Measurements from ENCODE around the gene A3GALT2.

Gene A3GALT2

DNA sequence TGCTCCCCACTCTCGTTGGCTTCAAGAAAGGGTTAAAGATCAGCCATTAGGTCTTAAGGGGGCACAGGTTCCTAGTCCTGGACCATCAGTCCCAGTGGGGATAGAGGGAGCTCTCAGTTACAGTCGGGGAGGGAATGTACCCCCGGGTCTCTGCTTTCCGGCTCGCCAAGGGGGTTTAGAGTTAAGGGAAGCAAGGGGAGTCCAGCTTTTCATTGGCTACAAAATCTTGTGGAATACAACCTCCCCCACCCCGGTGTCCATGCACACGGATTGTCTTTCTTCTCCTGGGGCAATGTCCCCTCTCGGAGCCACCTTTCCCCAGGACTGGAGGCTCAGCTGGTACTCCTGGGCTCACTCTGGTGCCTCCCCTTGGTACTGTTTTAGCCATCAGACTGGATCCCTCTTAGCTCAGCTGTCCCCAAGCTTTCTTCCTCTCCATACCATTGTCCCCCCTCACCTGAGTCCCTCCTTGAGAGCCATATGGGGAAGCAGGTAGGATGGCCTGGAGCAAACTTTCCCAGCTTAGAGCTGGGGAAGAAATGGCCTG, at the start of gene A3GALT2:
Gene A3GALT2, minus strand, starts transcription at position 480 of the 547 bp plus-strand sequence. Its CDS starts 0 bp downstream, at position 480.
- no peak for DNase-seq

DNA sequence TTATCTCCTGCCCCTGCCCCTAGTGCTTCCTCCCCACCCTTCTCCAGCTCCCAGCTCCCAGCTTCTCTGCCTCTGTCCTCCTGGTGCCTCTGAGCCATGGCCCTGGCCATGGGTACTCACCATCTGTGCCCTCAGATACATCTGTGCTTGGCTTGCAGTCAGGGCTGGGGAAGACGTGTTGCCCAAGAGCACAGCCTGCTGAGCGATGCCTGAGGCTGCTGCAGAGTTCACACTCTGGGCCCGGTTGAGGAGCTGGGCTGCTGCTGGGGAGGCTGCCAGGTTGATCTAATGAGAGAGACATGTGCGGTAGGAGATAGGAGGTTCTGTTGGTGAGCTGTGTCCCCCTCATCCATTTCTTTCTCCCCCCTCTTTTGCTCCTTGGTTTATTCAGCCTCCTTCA, 49.4 kb upstream of the A3GALT2 start:
- no peak for DNase-seq

DNA sequence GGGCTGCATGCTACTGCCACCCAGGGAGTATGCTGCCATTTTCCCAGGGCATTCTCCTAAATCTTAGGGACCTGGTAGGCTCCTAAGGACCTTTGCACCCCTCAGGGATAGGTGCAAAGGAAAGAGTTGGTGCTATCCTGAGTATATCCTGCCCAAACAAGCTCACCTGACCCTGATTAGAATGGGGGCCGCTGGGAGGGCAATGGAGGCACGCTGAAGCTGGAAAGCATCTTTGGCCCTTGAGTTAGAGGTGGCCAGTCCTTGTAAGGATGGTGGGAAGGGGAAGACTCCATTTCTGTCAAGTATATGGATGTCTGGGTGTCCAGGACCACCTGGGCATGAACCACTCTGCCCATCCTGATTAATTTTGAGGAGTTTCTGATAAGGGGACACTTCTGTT, 48.9 kb upstream of the A3GALT2 start:
- no peak for DNase-seq

DNA sequence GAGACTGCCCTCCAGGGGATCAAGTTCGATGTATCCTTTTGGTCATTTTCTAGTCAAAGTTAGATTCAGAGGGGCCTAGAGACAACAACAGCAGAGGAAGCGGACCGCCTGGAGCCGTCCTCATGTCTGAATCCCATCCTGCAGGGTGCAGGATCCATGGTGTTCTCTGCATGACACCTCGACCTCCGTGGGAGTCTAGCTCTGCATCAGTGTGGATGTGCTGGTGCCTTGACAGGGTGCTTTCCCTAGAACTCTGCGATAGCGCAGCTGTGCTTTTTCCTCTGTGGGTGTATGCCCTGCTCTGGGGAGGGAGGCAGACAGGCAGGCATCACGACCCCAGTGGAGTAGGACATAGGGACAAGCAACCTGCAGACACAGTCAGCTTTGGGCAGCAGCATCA, 48.2 kb upstream of the A3GALT2 start:
- DNase-seq = no peak

- no peak for DNase-seq
These were observed 47.5 kb upstream of the A3GALT2 start for GRCh38 chr1:33368431-33368830.

- DNase-seq = peak; percentile 90
These were observed 46.8 kb upstream of the A3GALT2 start for GRCh38 chr1:33367485-33368405.

GRCh38 chr1:33366762-33367484, 46.0 kb upstream of the A3GALT2 start:
- no peak for DNase-seq

- DNase-seq = no peak
These were observed 44.7 kb upstream of the A3GALT2 start for GRCh38 chr1:33365560-33365997.

GRCh38 chr1:33364565-33364918, 43.6 kb upstream of the A3GALT2 start:
- no peak for DNase-seq

DNA sequence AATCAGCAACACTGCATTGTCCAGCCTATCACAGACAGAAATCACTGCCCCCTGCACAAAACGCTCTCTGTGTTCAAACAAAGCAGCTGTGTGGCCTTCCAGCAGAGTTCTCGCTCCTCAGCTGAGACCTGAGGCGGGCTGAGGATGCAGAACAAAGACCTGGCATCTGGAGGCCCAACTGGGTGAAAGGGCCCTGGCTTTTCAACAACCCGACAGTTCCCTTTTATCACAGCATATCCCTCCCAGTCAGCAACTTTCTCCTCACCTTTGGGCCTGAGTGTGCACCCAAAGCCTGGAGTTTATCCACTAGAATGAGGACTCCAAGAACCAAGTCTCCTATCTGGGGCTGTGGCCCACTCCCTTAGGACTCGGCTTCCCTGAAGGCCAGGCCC, 42.6 kb upstream of the A3GALT2 start:
- DNase-seq = no peak

GRCh38 chr1:33363021-33363420, 42.1 kb upstream of the A3GALT2 start:
- no peak for DNase-seq

GRCh38 chr1:33361532-33362235, 40.8 kb upstream of the A3GALT2 start:
- DNase-seq = no peak

DNA sequence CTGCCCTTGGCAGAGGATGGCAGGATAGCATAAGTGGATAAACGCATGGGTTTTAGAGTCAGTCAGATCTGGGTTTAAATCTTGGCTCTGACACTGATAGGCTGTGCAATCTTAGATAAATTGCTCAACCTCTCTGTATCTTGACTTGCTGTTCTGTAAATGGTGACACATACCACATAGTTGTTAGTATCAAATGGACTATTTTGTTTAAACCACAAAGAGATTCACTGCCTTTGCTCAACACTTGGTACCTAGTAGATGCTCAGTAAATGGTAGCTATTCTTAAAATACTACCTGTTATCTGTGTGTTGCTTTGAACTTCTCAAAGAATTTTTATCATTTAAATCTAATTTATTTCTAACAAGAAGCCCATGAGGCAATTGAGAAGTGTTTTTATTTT, 39.5 kb upstream of the A3GALT2 start:
- no peak for DNase-seq

- DNase-seq = no peak
These were observed 39.0 kb upstream of the A3GALT2 start for GRCh38 chr1:33359931-33360330.

DNA sequence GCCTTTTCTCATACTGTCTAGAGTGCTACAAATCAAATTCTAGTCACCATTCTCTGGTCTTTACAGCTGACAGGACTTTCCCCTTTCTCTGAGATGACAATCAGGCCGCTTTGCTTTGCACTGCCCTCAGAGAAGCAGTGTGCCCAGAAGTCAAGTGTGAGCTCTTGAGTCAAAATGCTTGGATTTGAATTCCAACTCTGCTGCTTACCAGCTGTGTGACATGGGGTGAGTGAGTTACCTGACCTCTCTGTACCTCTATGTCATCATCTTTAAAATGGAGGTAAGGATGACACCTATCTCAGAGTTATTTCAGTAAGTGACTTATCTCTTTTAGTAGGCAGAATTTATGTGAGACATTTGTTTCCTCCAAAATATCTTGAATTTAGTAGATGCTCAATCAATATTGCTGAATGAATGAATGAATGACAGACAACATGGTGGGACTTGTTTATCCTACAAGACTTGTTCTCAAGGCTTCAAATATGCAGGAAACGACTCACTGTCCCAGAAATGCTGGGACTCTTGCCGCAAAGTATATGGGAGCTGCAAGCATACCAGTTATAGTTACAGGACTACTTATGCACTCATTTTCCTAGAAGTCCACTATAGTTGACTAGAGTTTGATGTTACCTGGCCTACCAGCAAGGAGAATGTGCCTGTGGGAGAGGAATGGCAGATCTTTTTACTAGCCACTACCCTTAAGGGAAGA, 38.1 kb upstream of the A3GALT2 start:
- DNase-seq = no peak

- DNase-seq = no peak
These were observed 37.4 kb upstream of the A3GALT2 start for GRCh38 chr1:33358114-33358794.

DNA sequence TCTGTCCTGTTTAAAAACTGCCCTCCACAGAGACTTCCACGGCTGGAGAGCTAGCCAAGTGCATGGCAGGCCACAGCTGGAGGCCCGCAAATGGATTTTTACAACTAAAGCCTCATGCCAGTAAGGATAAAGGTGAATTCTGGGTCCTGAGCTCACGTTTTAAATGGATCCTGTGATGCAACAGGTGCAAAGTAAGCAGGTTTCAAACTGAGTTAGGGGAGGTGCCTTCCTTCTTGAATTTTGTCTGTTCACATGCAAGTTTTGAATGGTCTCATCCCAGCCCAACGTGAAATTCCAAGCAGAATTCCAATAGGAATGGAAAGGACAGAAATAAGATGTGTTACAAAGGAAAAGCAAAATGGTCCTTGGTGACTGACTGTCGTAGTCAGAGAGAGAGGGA, 36.2 kb upstream of the A3GALT2 start:
- DNase-seq = no peak

DNA sequence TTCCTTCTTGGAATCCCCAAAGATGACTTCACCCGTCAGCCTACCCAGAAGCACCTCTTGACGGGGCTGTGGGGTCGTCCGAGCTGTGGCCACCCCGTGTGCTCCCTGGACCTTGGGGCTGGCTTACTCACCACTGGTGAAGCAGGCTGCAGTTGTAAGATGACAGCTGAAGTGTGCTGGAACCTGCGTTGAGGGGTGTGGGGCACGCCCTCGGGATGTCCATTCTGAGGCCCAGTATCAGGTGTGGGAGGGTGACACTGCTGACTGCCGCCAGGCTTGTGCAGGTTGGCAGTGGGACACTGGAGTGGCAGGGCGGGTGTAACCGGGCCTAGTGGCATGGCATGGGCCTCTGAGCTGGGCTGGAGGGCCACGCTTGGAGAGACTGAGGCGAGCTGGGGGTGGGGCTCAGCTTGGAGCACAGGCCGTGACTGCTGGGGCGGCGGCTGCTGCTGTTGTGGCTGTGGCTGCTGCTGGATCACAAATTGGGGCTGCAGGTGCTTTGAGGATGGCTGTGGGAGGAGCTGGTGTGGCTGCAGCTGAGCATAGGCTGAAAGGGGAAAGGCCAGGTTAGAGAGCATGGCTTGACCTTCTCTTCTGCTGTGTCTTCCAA, 33.9 kb upstream of the A3GALT2 start:
- no peak for DNase-seq

GRCh38 chr1:33353531-33353930, 32.6 kb upstream of the A3GALT2 start:
- no peak for DNase-seq

GRCh38 chr1:33351281-33351660, 30.4 kb upstream of the A3GALT2 start:
- no peak for DNase-seq

GRCh38 chr1:33350611-33351280, 29.8 kb upstream of the A3GALT2 start:
- no peak for DNase-seq
